ENCODE results near the gene AJUBA.

AJUBA gene

GRCh38 chr14:22929961-22930364 lies 52.4 kb downstream of the AJUBA start:
- no peak for DNase-seq

DNA sequence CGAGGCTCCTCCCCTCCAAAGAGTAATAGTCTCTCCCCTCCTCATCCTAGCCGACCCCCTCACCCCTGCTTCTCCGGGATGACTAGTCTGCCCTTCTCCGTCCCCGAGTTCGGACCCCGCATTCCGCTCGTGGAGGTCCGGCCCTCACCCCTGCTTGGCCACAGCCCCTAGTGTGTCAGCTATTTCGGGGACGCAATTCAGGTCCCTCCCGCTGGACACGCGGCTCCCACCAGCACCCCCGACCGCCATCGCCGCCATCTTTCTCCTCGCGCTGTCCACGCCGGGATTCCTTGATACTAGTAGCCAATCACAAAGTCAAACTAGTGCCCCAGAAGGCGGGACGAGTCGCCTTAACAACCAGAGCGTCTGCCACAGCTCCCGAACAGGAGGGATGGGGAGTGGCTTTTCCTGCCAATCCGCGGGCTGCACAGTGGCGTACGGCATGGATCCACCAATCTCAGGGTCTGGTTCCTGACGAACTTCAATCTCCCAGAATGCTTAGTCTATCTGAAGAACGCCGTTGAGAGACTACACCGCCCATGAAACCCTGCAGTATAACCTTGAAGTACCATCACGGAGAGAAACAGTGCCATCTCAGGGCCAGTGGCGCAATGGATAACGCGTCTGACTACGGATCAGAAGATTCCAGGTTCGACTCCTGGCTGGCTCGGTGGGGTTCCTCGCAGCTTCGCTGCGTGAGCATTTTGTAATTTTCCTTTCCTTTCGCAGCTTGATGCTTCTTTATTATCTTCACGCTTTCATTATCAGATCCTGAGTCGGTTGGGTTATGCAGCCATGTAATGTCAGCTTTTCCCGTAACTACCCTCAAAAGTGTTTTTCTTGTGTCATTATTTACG lies 53.0 kb downstream of the AJUBA start, which contains the start of gene PRMT5:
TSS of gene PRMT5 (minus strand) at position 273 of the 857 bp plus-strand sequence. CDS start at position 258, 15 bp downstream.
- DNase-seq = peak; percentile 98

GRCh38 chr14:22928237-22929103 lies 53.9 kb downstream of the AJUBA start:
- DNase-seq = no peak

GRCh38 chr14:22926316-22926715 lies 56.0 kb downstream of the AJUBA start:
- no peak for DNase-seq

DNA sequence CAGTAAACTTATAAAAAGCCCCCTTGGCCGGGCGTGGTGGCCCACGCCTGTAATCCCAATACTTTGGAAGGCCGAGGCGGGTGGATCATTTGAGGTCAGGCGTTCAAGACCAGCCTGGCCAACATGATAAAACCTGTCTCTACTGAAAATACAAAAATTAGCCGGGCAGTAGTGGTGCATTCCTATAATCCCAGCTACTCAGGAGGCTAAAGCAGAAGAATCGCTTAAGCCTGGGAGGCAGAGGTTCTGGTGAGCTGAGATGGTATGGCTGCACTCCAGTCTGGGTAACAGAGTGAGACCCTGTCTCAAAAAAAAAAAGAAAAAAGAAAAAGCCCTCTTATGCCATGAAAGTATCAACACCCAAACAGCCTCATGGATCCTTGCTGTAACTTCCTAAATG lies 56.8 kb downstream of the AJUBA start:
- DNase-seq = no peak

- DNase-seq = no peak
Observed at GRCh38 chr14:22923746-22924145, 58.6 kb downstream of the AJUBA start.

DNA sequence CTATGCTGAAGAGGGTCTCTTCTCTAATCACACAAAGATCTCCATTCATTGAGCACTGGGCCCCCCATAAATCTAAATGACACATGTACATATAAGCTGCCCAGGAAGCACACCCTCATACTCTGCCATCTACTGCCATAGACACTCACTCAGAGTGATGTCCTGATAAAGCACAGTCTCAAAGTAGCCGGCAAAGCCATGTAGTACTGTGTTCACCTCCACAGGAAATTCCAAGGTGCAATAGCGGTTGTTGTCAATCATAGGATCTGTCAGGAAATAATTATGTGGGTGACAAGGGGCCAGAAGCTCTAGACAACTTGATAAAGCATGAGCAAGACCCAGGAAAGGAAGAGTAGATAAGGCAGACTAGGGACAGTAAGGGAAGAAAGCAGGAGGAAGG lies 60.1 kb downstream of the AJUBA start:
- DNase-seq = no peak
